Ishikawa (cell line): ENCODE data around the gene HTR4.

Experiments used
- CEBPB ChIP-seq: IDR thresholded peaks from 2 replicates; pipeline ENCODE4 v1.6.1; 2012
- CREB1 ChIP-seq: IDR thresholded peaks from 2 replicates; pipeline ENCODE4 v1.6.1; 2012; ENCODE audit warnings: low read depth
- EGR1 ChIP-seq: IDR thresholded peaks from 2 replicates; pipeline ENCODE4 v1.6.1; 2012
- EP300 ChIP-seq: IDR thresholded peaks from 2 replicates; pipeline ENCODE4 v1.6.1; 2012; ENCODE audit warnings: borderline replicate concordance
- FOXM1 ChIP-seq: IDR thresholded peaks from 2 replicates; pipeline ENCODE4 v1.6.1; 2012; ENCODE audit warnings: low read depth, borderline replicate concordance
- NFIC ChIP-seq: IDR thresholded peaks from 2 replicates; pipeline ENCODE4 v1.6.1; 2012
- RAD21 ChIP-seq: IDR thresholded peaks from 2 replicates; pipeline ENCODE4 v1.6.1; 2012; ENCODE audit warnings: low read depth
- TAF1 ChIP-seq: IDR thresholded peaks from 2 replicates; pipeline ENCODE4 v1.6.1; 2012; ENCODE audit warnings: low read depth, mild to moderate bottlenecking
- TCF12 ChIP-seq: IDR thresholded peaks from 2 replicates; pipeline ENCODE4 v1.6.1; 2012; ENCODE audit warnings: low read depth
- TEAD4 ChIP-seq: IDR thresholded peaks from 2 replicates; pipeline ENCODE4 v1.6.1; 2012
- YY1 ChIP-seq: IDR thresholded peaks from 2 replicates; pipeline ENCODE4 v1.6.1; 2012; ENCODE audit warnings: low read depth
- ZBTB7A ChIP-seq: IDR thresholded peaks from 2 replicates; pipeline ENCODE4 v1.6.1; 2012; ENCODE audit warnings: low read depth
- TF ChIP-seq, protein P1 (sequence below): IDR thresholded peaks from 2 replicates; pipeline ENCODE4 v1.6.1; 2012; ENCODE audit warnings: low read depth, mild to moderate bottlenecking
- TF ChIP-seq, protein P2 (sequence below): IDR thresholded peaks from 2 replicates; pipeline ENCODE4 v1.6.1; 2012
- TF ChIP-seq, protein P3 (sequence below): IDR thresholded peaks from 2 replicates; pipeline ENCODE4 v1.6.1; 2012

The HTR4 gene

DNA sequence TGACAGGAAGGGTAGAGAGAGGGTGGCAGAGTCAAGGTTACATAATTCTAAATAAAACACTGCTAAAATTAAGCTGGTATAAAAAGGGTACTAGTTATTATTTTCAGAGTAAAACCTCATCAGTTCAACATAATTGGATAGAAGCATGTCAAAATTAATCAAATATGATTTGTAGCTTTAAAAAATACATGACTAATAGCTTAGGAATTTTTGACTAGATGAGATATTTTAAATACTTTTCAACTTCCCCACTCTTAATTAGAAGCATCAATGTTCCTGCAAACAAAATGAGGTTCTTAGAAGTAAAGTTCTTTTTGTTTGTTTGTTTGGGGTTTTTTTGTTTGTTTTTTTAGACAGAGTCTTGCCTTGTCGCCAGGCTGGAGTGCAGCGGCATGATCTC lies 29.1 kb downstream of the HTR4 start:
- TF ChIP-seq NFIC (no peak), CEBPB (no peak), EP300 (no peak), RAD21 (no peak), FOXM1 (no peak), TAF1 (no peak), YY1 (no peak), TEAD4 (no peak), CREB1 (no peak), ZBTB7A (no peak), EGR1 (no peak), TCF12 (no peak)
- TF ChIP-seq, protein P1, sequence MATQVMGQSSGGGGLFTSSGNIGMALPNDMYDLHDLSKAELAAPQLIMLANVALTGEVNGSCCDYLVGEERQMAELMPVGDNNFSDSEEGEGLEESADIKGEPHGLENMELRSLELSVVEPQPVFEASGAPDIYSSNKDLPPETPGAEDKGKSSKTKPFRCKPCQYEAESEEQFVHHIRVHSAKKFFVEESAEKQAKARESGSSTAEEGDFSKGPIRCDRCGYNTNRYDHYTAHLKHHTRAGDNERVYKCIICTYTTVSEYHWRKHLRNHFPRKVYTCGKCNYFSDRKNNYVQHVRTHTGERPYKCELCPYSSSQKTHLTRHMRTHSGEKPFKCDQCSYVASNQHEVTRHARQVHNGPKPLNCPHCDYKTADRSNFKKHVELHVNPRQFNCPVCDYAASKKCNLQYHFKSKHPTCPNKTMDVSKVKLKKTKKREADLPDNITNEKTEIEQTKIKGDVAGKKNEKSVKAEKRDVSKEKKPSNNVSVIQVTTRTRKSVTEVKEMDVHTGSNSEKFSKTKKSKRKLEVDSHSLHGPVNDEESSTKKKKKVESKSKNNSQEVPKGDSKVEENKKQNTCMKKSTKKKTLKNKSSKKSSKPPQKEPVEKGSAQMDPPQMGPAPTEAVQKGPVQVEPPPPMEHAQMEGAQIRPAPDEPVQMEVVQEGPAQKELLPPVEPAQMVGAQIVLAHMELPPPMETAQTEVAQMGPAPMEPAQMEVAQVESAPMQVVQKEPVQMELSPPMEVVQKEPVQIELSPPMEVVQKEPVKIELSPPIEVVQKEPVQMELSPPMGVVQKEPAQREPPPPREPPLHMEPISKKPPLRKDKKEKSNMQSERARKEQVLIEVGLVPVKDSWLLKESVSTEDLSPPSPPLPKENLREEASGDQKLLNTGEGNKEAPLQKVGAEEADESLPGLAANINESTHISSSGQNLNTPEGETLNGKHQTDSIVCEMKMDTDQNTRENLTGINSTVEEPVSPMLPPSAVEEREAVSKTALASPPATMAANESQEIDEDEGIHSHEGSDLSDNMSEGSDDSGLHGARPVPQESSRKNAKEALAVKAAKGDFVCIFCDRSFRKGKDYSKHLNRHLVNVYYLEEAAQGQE = no peak
- TF ChIP-seq, protein P2, sequence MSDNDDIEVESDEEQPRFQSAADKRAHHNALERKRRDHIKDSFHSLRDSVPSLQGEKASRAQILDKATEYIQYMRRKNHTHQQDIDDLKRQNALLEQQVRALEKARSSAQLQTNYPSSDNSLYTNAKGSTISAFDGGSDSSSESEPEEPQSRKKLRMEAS = no peak
- TF ChIP-seq, protein P3, sequence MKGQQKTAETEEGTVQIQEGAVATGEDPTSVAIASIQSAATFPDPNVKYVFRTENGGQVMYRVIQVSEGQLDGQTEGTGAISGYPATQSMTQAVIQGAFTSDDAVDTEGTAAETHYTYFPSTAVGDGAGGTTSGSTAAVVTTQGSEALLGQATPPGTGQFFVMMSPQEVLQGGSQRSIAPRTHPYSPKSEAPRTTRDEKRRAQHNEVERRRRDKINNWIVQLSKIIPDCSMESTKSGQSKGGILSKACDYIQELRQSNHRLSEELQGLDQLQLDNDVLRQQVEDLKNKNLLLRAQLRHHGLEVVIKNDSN = no peak

DNA sequence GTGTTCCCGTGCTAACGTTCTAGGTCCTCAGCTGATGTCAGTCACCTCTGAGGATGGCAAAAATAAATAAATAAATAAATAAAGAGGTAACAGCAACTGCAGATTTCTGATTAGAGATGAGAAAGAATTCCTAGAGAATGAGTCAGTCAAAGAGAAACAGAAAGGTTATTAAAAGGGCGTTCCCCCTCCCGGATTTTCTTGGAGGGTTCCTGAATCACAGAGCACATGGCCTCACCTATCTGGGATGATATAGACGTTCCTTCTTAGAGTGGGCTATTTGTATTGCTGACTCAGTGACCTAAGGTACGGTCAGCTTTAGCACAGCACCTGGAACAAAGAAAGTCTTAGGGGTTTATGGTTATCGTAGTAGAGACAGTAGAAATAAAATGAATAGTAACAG lies 30.6 kb downstream of the HTR4 start:
- TF ChIP-seq EP300 (no peak), TAF1 (no peak), YY1 (no peak), RAD21 (no peak)
- TF ChIP-seq, protein P1 = no peak

DNA sequence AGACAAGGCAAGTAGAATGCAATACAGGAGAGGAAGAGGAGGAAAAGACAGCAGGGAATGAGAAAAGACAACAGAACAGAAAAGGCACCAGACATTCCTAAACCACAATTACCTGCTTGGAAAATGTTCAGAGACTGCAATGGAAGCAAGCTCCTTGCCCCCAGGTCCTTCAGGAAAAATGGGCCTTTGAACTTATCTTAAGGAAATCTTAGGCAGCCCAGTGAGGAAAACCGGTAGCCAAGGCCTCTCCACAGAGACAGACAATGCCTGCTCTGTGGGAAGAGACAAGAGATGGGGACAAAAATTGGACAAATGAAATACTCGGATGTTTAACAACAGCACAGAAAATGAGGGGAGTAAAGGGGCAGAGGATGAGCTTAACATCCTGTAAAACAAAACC lies 31.2 kb downstream of the HTR4 start:
- TF ChIP-seq TAF1 (no peak), EGR1 (no peak), RAD21 (no peak), YY1 (no peak), TEAD4 (no peak), ZBTB7A (no peak), CEBPB (no peak), CREB1 (no peak), EP300 (no peak), TCF12 (no peak)
- TF ChIP-seq, protein P3 = no peak
- TF ChIP-seq, protein P2 = no peak
- TF ChIP-seq, protein P1 = no peak

DNA sequence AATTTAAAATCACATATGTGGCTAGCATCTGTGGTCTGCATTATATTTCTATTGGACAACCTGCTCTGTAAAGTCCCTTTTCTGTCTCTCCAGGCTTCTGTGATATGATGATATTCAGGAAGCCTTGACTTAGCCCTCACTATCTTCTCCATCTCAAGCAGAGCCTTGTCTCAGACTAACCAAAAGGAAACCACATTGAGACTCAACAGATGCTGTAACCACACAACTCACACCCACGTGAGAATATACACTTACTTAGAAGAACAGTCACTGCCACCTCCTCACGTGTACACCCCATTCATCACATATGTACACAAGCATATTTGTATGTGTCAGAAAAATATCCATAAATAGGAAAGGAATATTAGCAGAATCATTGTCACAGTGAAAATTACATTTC lies 33.6 kb downstream of the HTR4 start:
- TF ChIP-seq TCF12 (no peak), TAF1 (no peak), YY1 (no peak), ZBTB7A (no peak), FOXM1 (no peak), CREB1 (no peak), EGR1 (no peak), RAD21 (no peak), NFIC (no peak), TEAD4 (no peak), EP300 (no peak), CEBPB (no peak)
- TF ChIP-seq, protein P3 = no peak
- TF ChIP-seq, protein P2 = no peak
- TF ChIP-seq, protein P1 = no peak
